K562 (cell line): ENCODE measurements around the gene ENTPD3. TPM values are rescaled to one million over a fixed set of nuclear protein-coding genes. Genes with fewer than 3 reads are reported as not detected.

Experiments
- ATAC-seq: fragments of 200-7000 bp; cut with Tn5 transposase; 3 replicates; pipeline ENCODE4 v1.9.1; 2020; ENCODE audit warnings: moderate library complexity
- BruUV-seq: library from RNA; stranded (reverse); fragments of 400-500 nt; replicated peaks from 2 replicates; lab custom pipeline; 2021; lab: Mats Ljungman, UMichigan
- CTCF ChIA-PET: fragments of 300-600 bp; formaldehyde crosslinking; extraction: SDS; loops from one replicate; lab custom pipeline; 2021; ENCODE audit warnings: low intra/inter-chr PET ratio; lab: Yijun Ruan, JAX
- POLR2A ChIA-PET: fragments of 300-600, 350-650 bp; sonication (Branson Sonifier 250); formaldehyde crosslinking; extraction: SDS; loops from one replicate; lab custom pipeline; 2021; ENCODE audit warnings: antibody characterized with exemption, inconsistent platforms; lab: Yijun Ruan, JAX
- DNase-seq, 4 experiments: peaks; one replicate each; pipeline versions ENCODE4 v3.0.0 to v3.0.0-alpha.2; 2011 to 2018; ENCODE audit warnings: low spot score in 3 of 4, mixed read lengths in 3 of 4; ENCODE audit errors: extremely low read depth in 1 of 4
- FAIRE-seq: peaks from 2 replicates; lab custom pipeline; 2011; peaks lifted over from hg19 to GRCh38; lab: Jason Lieb, UNC
- H2AFZ ChIP-seq: 2 replicates; pipeline ENCODE4 v1.6.0; 2011; ENCODE audit warnings: low read depth, low read length, control low read depth, inconsistent platforms
- H3K27ac ChIP-seq: fragments of 200-600 bp; 3 replicates; pipeline ENCODE4 v1.8.0; 2011; ENCODE audit warnings: low read depth, mild to moderate bottlenecking, control low read depth, inconsistent platforms, low read length, moderate library complexity, mixed read lengths; ENCODE audit errors: extremely low read depth
- H3K27me3 ChIP-seq, 2 experiments: fragments of 300-600 bp in 1 of 2; 2 replicates in 1 of 2; 3 replicates in 1 of 2; pipeline versions ENCODE4 v1.6.0 to v1.8.0; 2011; ENCODE audit warnings: inconsistent platforms in 2 of 2, low read length in 2 of 2, mild to moderate bottlenecking in 1 of 2, mixed read lengths in 1 of 2, moderate library complexity in 1 of 2; ENCODE audit not compliant: control insufficient read depth in 2 of 2, insufficient read depth in 2 of 2
- H3K36me3 ChIP-seq: fragments of 300-600 bp; 3 replicates; pipeline ENCODE4 v1.8.0; 2011; ENCODE audit warnings: mild to moderate bottlenecking, low read length, inconsistent platforms; ENCODE audit not compliant: control insufficient read depth, insufficient read depth
- H3K4me1 ChIP-seq, 2 experiments: fragments of 200-600 bp in 1 of 2; replicated peaks in 1 of 2; 2 replicates in 1 of 2; 3 replicates in 1 of 2; pipeline versions ENCODE4 v1.5.1 to v1.8.0; 2011; ENCODE audit warnings: inconsistent platforms in 2 of 2, low read length in 2 of 2, mild to moderate bottlenecking in 1 of 2, mixed read lengths in 1 of 2, moderate library complexity in 1 of 2; ENCODE audit not compliant: control insufficient read depth in 2 of 2, insufficient read depth in 2 of 2
- H3K4me2 ChIP-seq: 2 replicates; pipeline ENCODE4 v1.6.1; 2011; ENCODE audit warnings: low read length, control low read depth, inconsistent platforms, mixed read lengths; ENCODE audit not compliant: insufficient read depth
- H3K4me3 ChIP-seq: fragments of 200-600 bp; sonication (generic), shearing (Covaris generic); 2 replicates; pipeline ENCODE4 v1.5.1; 2016; ENCODE audit warnings: control low read depth, inconsistent platforms
- H3K79me2 ChIP-seq: fragments of 200-600 bp; 3 replicates; pipeline ENCODE4 v1.8.0; 2011; ENCODE audit warnings: low read length, inconsistent platforms; ENCODE audit not compliant: control insufficient read depth, insufficient read depth
- H3K9ac ChIP-seq, 2 experiments: 2 replicates each; pipeline versions ENCODE4 v1.6.0 to v1.6.1; 2011; ENCODE audit warnings: low read depth in 2 of 2, low read length in 2 of 2, control low read depth in 1 of 2, inconsistent platforms in 1 of 2, mild to moderate bottlenecking in 1 of 2, mixed read lengths in 1 of 2; ENCODE audit not compliant: insufficient read depth in 1 of 2
- H3K9me1 ChIP-seq: one replicate; pipeline ENCODE4 v1.6.0; 2011; ENCODE audit warnings: inconsistent platforms, mild to moderate bottlenecking, low read length, moderate library complexity; ENCODE audit not compliant: control insufficient read depth, insufficient read depth
- H3K9me3 ChIP-seq: replicated peaks from 2 replicates; pipeline ENCODE4 v1.5.1; 2011; ENCODE audit warnings: low read depth, low read length, inconsistent platforms; ENCODE audit not compliant: control insufficient read depth, insufficient read depth
- H4K20me1 ChIP-seq: replicated peaks from 2 replicates; pipeline ENCODE4 v1.6.1; 2011; ENCODE audit warnings: low read length, inconsistent platforms, mixed read lengths; ENCODE audit not compliant: control insufficient read depth, insufficient read depth
- BCLAF1 ChIP-seq, 2 experiments: fragments of 450-650 bp in 1 of 2; IDR thresholded peaks; 2 replicates each; pipeline ENCODE4 v1.6.1; 2011 to 2017; ENCODE audit warnings: low read depth in 2 of 2, antibody characterized with exemption in 1 of 2, borderline replicate concordance in 1 of 2, low read length in 1 of 2, mild to moderate bottlenecking in 1 of 2, mixed read lengths in 1 of 2; ENCODE audit not compliant: control insufficient read depth in 1 of 2
- EP400 ChIP-seq: fragments of 450-650 bp; IDR thresholded peaks from 2 replicates; pipeline ENCODE4 v1.6.1; 2017; ENCODE audit warnings: antibody characterized with exemption, mild to moderate bottlenecking, moderate library complexity
- FOXP1 ChIP-seq: sonication (generic); formaldehyde crosslinking; IDR thresholded peaks from 2 replicates; pipeline ENCODE4 v1.8.0; 2022; ENCODE audit warnings: mild to moderate bottlenecking, missing genetic modification reagents
- ILK ChIP-seq: fragments of 450-650 bp; IDR thresholded peaks from 2 replicates; pipeline ENCODE4 v1.6.1; 2016; ENCODE audit warnings: missing genetic modification characterization, low read depth, mild to moderate bottlenecking, missing compliant biosample characterization, moderate library complexity, borderline replicate concordance
- JUNB ChIP-seq: fragments of 450-650 bp; formaldehyde crosslinking; conservative IDR thresholded peaks from 2 replicates; pipeline ENCODE4 v1.4.0; 2020; ENCODE audit warnings: mild to moderate bottlenecking
- WGBS: fragments of 100-300 bp; shearing (Covaris generic); methylation state at CpG from one replicate; pipeline ENCODE4 v1.1.6; 2016; ENCODE audit warnings: low coverage, mixed read lengths; ENCODE audit not compliant: insufficient coverage; ENCODE audit errors: missing lambda C conversion rate; 5-methylcytosine and 5-hydroxymethylcytosine counted together
- in situ Hi-C: fragments of 300-500 bp; cut with MboI; formaldehyde crosslinking; loops from 4 replicates; pipeline ENCODE4 v1.15.0; 2018; ENCODE audit warnings: inconsistent platforms, mixed read lengths
- intact Hi-C: fragments of 100-400 bp; cut with micrococcal nuclease; formaldehyde crosslinking; loops from 2 replicates; pipeline ENCODE4 v1.14.2; 2022
- polyA plus RNA-seq, 8 experiments: library from polyadenylated mRNA; depleted of rRNA in 4 of 8; stranded (reverse) in 5 of 8; unstranded in 3 of 8; fragments of >200 nt; fragmentation: Nextera tagmentation in 2 of 8; fragmentation: Illumina TruSeq in 1 of 8; extraction: Ambion mirVana in 2 of 8; extraction: Trizol in 1 of 8; gene quantifications; 2 replicates each; pipeline versions ENCODE4 v1.2.1 to v1.2.3, GENCODE V29; 2011 to 2014; ENCODE audit warnings: inconsistent platforms in 1 of 8, missing spikeins in 1 of 8
- total RNA-seq, 7 experiments: library from RNA; depleted of rRNA in 6 of 7; stranded (reverse); fragments of >200 nt in 6 of 7; fragmentation: Illumina TruSeq in 2 of 7; extraction: Trizol in 2 of 7; gene quantifications; 2 replicates each; pipeline versions ENCODE4 v1.2.1 to v1.2.3, GENCODE V29; 2011 to 2021; ENCODE audit warnings: low replicate concordance in 1 of 7

The ENTPD3 gene
- total and polyA plus RNA-seq, 9 of the 15 experiments (the other 6 are each of a cell fraction or from before 2014, with no cell fraction given) = 0.23 to 2.1 (median 0.58) TPM

GRCh38 chr3:40456940-40457823 lies 70.2 kb downstream of the ENTPD3 start, which contains the start of gene RPL14 (continued):
- TF ChIP-seq BCLAF1 (IDR thresholded peaks at IDR 0.05; ENCODE audit: borderline replicate concordance in 1 of 2, control insufficient read depth in 1 of 2, low read depth in 2 of 2, low read length in 1 of 2) (peak in 1 of 2 experiments; percentile 30; a peak in 1 of 4 replicates), JUNB (no peak), FOXP1 (CRISPR knock-in tag) (peak; percentile 93; the same call in 1 of the 2 replicates)
- TF ChIP-seq, all 486 proteins: peak for 183

GRCh38 chr3:40458473-40458872 lies 71.5 kb downstream of the ENTPD3 start:
- POLR2A ChIA-PET = interaction anchor here (0.7 to 7.7 kb wide), 7 partner anchors 10 to 267 kb away, joined by 3 to 102 read pairs (median 6); partner anchors contain the start of gene ZNF619
- Histone ChIP-seq H3K9ac (peak overlapping the region; percentile 91 to 100), H3K4me3 (peak overlapping the region; percentile 73), H2AFZ (no peak overlapping the region), H3K36me3 (peaks cover 59% of the 10 kb centered on the region), H3K9me1 (no peaks in the 10 kb centered on the region), H3K79me2 (peaks cover 55% of the 10 kb centered on the region), H3K27ac (peak overlapping the region; percentile 93; the same call in 2 of the 3 replicates), H4K20me1 (no peaks in the 10 kb centered on the region; the same call in 1 of the 2 replicates), H3K4me1 (peaks cover 21 to 25% of the 10 kb centered on the region in 2 experiments), H3K4me2 (peak overlapping the region; percentile 94), H3K9me3 (no peaks in the 10 kb centered on the region), H3K27me3 (no peaks in the 10 kb centered on the region)
- 9% methylated on average over 4 of the region's 4 CpGs for WGBS
- in situ Hi-C loops = loop anchor here (25.0 kb wide), 1 partner anchor 1046 kb away; the partner anchor contains the start of gene RPSA
- TSS peak; percentile 36 for BruUV-seq
- intact Hi-C loops = loop anchor here (10.0 kb wide), 1 partner anchor 1074 kb away; the partner anchor contains the start of gene SLC25A38
- ATAC-seq = no peak
- CTCF ChIA-PET = no interaction called here
- DNase-seq = no peak
- peak; percentile 35 for FAIRE-seq
- TF ChIP-seq ILK (tag) = no peak
- no peak for TF ChIP-seq EP400
